Coronary artery (tissue), 2 donors: ENCODE results near the gene PRKCD.
A peak's percentile ranks its signal among the peaks of the same experiment; 100 is the strongest.

Experiments used
- DNase-seq: peaks from one replicate; pipeline ENCODE4 v3.0.0-alpha.2; 2017; ENCODE audit warnings: low spot score
- H3K27ac ChIP-seq, 2 donors: fragments of 200-600 bp; sonication (generic); one replicate each; pipeline ENCODE4 v1.5.1; 2016 to 2019
- H3K4me3 ChIP-seq: fragments of 200-600 bp; sonication (generic); 2 replicates; pipeline ENCODE4 v1.5.1; 2016; ENCODE audit warnings: mild to moderate bottlenecking, moderate library complexity
- CTCF ChIP-seq: fragments of 200-600 bp; sonication (generic); IDR thresholded peaks from one replicate; pipeline ENCODE4 v1.5.1; 2019; ENCODE audit warnings: antibody characterized with exemption

The PRKCD gene

GRCh38 chr3:53160660-53161449 is at the start of gene PRKCD:
Gene PRKCD, plus strand, starts transcription at chr3:53161209. Its CDS starts 17,214 bp downstream, at chr3:53178423.
- peak; percentile 7 for TF ChIP-seq CTCF
- Histone ChIP-seq H3K27ac (peak within 1 kb of the TSS; percentile 90 to 97), H3K4me3 (peak within 1 kb of the TSS; percentile 94)
- peak; percentile 94 for DNase-seq

- Histone ChIP-seq H3K27ac (no peak overlapping the region), H3K4me3 (no peak overlapping the region)
- no peak for DNase-seq
- TF ChIP-seq CTCF, result no peak
Measured at GRCh38 chr3:53111822-53112221, 49.2 kb upstream of the PRKCD start.

GRCh38 chr3:53113293-53114010 is 47.6 kb upstream of the PRKCD start:
- TF ChIP-seq CTCF, result no peak
- Histone ChIP-seq H3K27ac (no peak overlapping the region), H3K4me3 (no peak overlapping the region)
- no peak for DNase-seq

- DNase-seq, result no peak
- Histone ChIP-seq H3K4me3 (no peak overlapping the region), H3K27ac (no peak overlapping the region)
- TF ChIP-seq CTCF, result peak; percentile 75
Measured at GRCh38 chr3:53114011-53114400, 47.0 kb upstream of the PRKCD start.

- no peak for TF ChIP-seq CTCF
- Histone ChIP-seq H3K27ac (no peak overlapping the region), H3K4me3 (no peak overlapping the region)
- no peak for DNase-seq
Measured at GRCh38 chr3:53114412-53115074, 46.5 kb upstream of the PRKCD start.

GRCh38 chr3:53116956-53117355 is 44.1 kb upstream of the PRKCD start:
- Histone ChIP-seq H3K27ac (no peak overlapping the region), H3K4me3 (no peak overlapping the region)
- TF ChIP-seq CTCF, result no peak
- no peak for DNase-seq
